Measurements from ENCODE around the gene FSIP2.

The FSIP2 gene

GRCh38 chr2:185811580-185811979 is 73.0 kb downstream of the FSIP2 start:
- 100% methylated on average over 1 of the region's 2 CpGs for WGBS (ENCODE audit: insufficient coverage)
- DNase-seq = no peak
- no peak overlapping the region for H3K4me3 ChIP-seq (ENCODE audit: control insufficient read depth in 1 of 7, extremely low read depth in 1 of 7, insufficient read depth in 4 of 7, low read depth in 2 of 7, low read length in 6 of 7)
- no peaks in the 10 kb centered on the region for H3K27me3 ChIP-seq (replicated peaks in 2 of 5; ENCODE audit: control insufficient read depth in 4 of 5, insufficient read depth in 5 of 5, low read length in 4 of 5)
- ChIA-PET CTCF (no interaction called here), POLR2A (no interaction called here)
- no peak overlapping the region for H3K27ac ChIP-seq (ENCODE audit: insufficient read depth in 1 of 2, low read depth in 1 of 2, low read length in 2 of 2, poor library complexity in 1 of 2, severe bottlenecking in 2 of 2)
- H3K36me3 ChIP-seq (ENCODE audit: control insufficient read depth in 4 of 4, insufficient read depth in 4 of 4, low read length in 3 of 4) = no peaks in the 10 kb centered on the region
- H3K9me3 ChIP-seq (ENCODE audit: control extremely low read depth in 1 of 5, control insufficient read depth in 4 of 5, insufficient read depth in 2 of 5, low read depth in 1 of 5, low read length in 4 of 5) = peaks cover 0 to 4% (median 0%) of the 10 kb centered on the region in 5 experiments
- H3K4me1 ChIP-seq (ENCODE audit: control extremely low read depth in 1 of 4, control insufficient read depth in 4 of 4, insufficient read depth in 4 of 4, low read length in 3 of 4) = no peaks in the 10 kb centered on the region

GRCh38 chr2:185813707-185814106 is 75.1 kb downstream of the FSIP2 start:
- ChIA-PET CTCF (interaction anchor here (0.8 kb wide), 1 partner anchor 14 kb away, joined by 3 read pairs; no protein-coding TSS in a partner anchor), POLR2A (no interaction called here)
- Histone ChIP-seq H3K27ac (ENCODE audit: insufficient read depth in 1 of 2, low read depth in 1 of 2, low read length in 2 of 2, poor library complexity in 1 of 2, severe bottlenecking in 2 of 2) (no peak overlapping the region), H3K27me3 (replicated peaks in 2 of 5; ENCODE audit: control insufficient read depth in 4 of 5, insufficient read depth in 5 of 5, low read length in 4 of 5) (no peaks in the 10 kb centered on the region), H3K36me3 (ENCODE audit: control insufficient read depth in 4 of 4, insufficient read depth in 4 of 4, low read length in 3 of 4) (no peaks in the 10 kb centered on the region), H3K4me1 (ENCODE audit: control extremely low read depth in 1 of 4, control insufficient read depth in 4 of 4, insufficient read depth in 4 of 4, low read length in 3 of 4) (no peaks in the 10 kb centered on the region), H3K4me3 (ENCODE audit: control insufficient read depth in 1 of 7, extremely low read depth in 1 of 7, insufficient read depth in 4 of 7, low read depth in 2 of 7, low read length in 6 of 7) (no peak overlapping the region), H3K9me3 (ENCODE audit: control extremely low read depth in 1 of 5, control insufficient read depth in 4 of 5, insufficient read depth in 2 of 5, low read depth in 1 of 5, low read length in 4 of 5) (peaks cover 0 to 4% (median 2%) of the 10 kb centered on the region in 5 experiments)
- WGBS (ENCODE audit: insufficient coverage) = 90% methylated on average over 1 of the region's 2 CpGs
- DNase-seq = no peak

GRCh38 chr2:185817991-185818390 is 79.4 kb downstream of the FSIP2 start:
- ChIA-PET CTCF (no interaction called here), POLR2A (no interaction called here)
- Histone ChIP-seq H3K36me3 (ENCODE audit: control insufficient read depth in 4 of 4, insufficient read depth in 4 of 4, low read length in 3 of 4) (no peaks in the 10 kb centered on the region), H3K4me3 (ENCODE audit: control insufficient read depth in 1 of 7, extremely low read depth in 1 of 7, insufficient read depth in 4 of 7, low read depth in 2 of 7, low read length in 6 of 7) (no peak overlapping the region), H3K9me3 (ENCODE audit: control extremely low read depth in 1 of 5, control insufficient read depth in 4 of 5, insufficient read depth in 2 of 5, low read depth in 1 of 5, low read length in 4 of 5) (peaks cover 0 to 6% (median 0%) of the 10 kb centered on the region in 5 experiments), H3K4me1 (ENCODE audit: control extremely low read depth in 1 of 4, control insufficient read depth in 4 of 4, insufficient read depth in 4 of 4, low read length in 3 of 4) (no peaks in the 10 kb centered on the region), H3K27ac (ENCODE audit: insufficient read depth in 1 of 2, low read depth in 1 of 2, low read length in 2 of 2, poor library complexity in 1 of 2, severe bottlenecking in 2 of 2) (no peak overlapping the region), H3K27me3 (replicated peaks in 2 of 5; ENCODE audit: control insufficient read depth in 4 of 5, insufficient read depth in 5 of 5, low read length in 4 of 5) (no peaks in the 10 kb centered on the region)
- no peak for DNase-seq

- Histone ChIP-seq H3K36me3 (ENCODE audit: control insufficient read depth in 4 of 4, insufficient read depth in 4 of 4, low read length in 3 of 4) (no peaks in the 10 kb centered on the region), H3K4me1 (ENCODE audit: control extremely low read depth in 1 of 4, control insufficient read depth in 4 of 4, insufficient read depth in 4 of 4, low read length in 3 of 4) (no peaks in the 10 kb centered on the region), H3K27me3 (replicated peaks in 2 of 5; ENCODE audit: control insufficient read depth in 4 of 5, insufficient read depth in 5 of 5, low read length in 4 of 5) (no peaks in the 10 kb centered on the region), H3K9me3 (ENCODE audit: control extremely low read depth in 1 of 5, control insufficient read depth in 4 of 5, insufficient read depth in 2 of 5, low read depth in 1 of 5, low read length in 4 of 5) (peaks cover 0 to 6% (median 0%) of the 10 kb centered on the region in 5 experiments), H3K27ac (ENCODE audit: insufficient read depth in 1 of 2, low read depth in 1 of 2, low read length in 2 of 2, poor library complexity in 1 of 2, severe bottlenecking in 2 of 2) (no peak overlapping the region), H3K4me3 (ENCODE audit: control insufficient read depth in 1 of 7, extremely low read depth in 1 of 7, insufficient read depth in 4 of 7, low read depth in 2 of 7, low read length in 6 of 7) (no peak overlapping the region)
- no peak for DNase-seq
- CTCF ChIA-PET = no interaction called here
- WGBS (ENCODE audit: insufficient coverage) = 80% methylated on average over 1 of the region's 3 CpGs
- POLR2A ChIA-PET = no interaction called here
Measured at GRCh38 chr2:185821467-185821866, 82.9 kb downstream of the FSIP2 start.

GRCh38 chr2:185823773-185824172 is 85.2 kb downstream of the FSIP2 start:
- DNase-seq = no peak
- WGBS (ENCODE audit: insufficient coverage) = 100% methylated on average over 1 of the region's 2 CpGs
- POLR2A ChIA-PET = no interaction called here
- Histone ChIP-seq H3K27me3 (replicated peaks in 2 of 5; ENCODE audit: control insufficient read depth in 4 of 5, insufficient read depth in 5 of 5, low read length in 4 of 5) (no peaks in the 10 kb centered on the region), H3K27ac (ENCODE audit: insufficient read depth in 1 of 2, low read depth in 1 of 2, low read length in 2 of 2, poor library complexity in 1 of 2, severe bottlenecking in 2 of 2) (no peak overlapping the region), H3K4me3 (ENCODE audit: control insufficient read depth in 1 of 7, extremely low read depth in 1 of 7, insufficient read depth in 4 of 7, low read depth in 2 of 7, low read length in 6 of 7) (no peak overlapping the region), H3K4me1 (ENCODE audit: control extremely low read depth in 1 of 4, control insufficient read depth in 4 of 4, insufficient read depth in 4 of 4, low read length in 3 of 4) (no peaks in the 10 kb centered on the region), H3K36me3 (ENCODE audit: control insufficient read depth in 4 of 4, insufficient read depth in 4 of 4, low read length in 3 of 4) (no peaks in the 10 kb centered on the region), H3K9me3 (ENCODE audit: control extremely low read depth in 1 of 5, control insufficient read depth in 4 of 5, insufficient read depth in 2 of 5, low read depth in 1 of 5, low read length in 4 of 5) (peaks cover 0 to 3% (median 0%) of the 10 kb centered on the region in 5 experiments)
- CTCF ChIA-PET = no interaction called here

- Histone ChIP-seq H3K4me1 (ENCODE audit: control extremely low read depth in 1 of 4, control insufficient read depth in 4 of 4, insufficient read depth in 4 of 4, low read length in 3 of 4) (no peaks in the 10 kb centered on the region), H3K27me3 (replicated peaks in 2 of 5; ENCODE audit: control insufficient read depth in 4 of 5, insufficient read depth in 5 of 5, low read length in 4 of 5) (no peaks in the 10 kb centered on the region), H3K4me3 (ENCODE audit: control insufficient read depth in 1 of 7, extremely low read depth in 1 of 7, insufficient read depth in 4 of 7, low read depth in 2 of 7, low read length in 6 of 7) (no peak overlapping the region), H3K9me3 (ENCODE audit: control extremely low read depth in 1 of 5, control insufficient read depth in 4 of 5, insufficient read depth in 2 of 5, low read depth in 1 of 5, low read length in 4 of 5) (peaks cover 0 to 3% (median 0%) of the 10 kb centered on the region in 5 experiments), H3K27ac (ENCODE audit: insufficient read depth in 1 of 2, low read depth in 1 of 2, low read length in 2 of 2, poor library complexity in 1 of 2, severe bottlenecking in 2 of 2) (no peak overlapping the region), H3K36me3 (ENCODE audit: control insufficient read depth in 4 of 4, insufficient read depth in 4 of 4, low read length in 3 of 4) (no peaks in the 10 kb centered on the region)
- no peak for DNase-seq
- CTCF ChIA-PET = no interaction called here
- POLR2A ChIA-PET = no interaction called here
Measured at GRCh38 chr2:185825557-185825956, 87.0 kb downstream of the FSIP2 start.

GRCh38 chr2:185828326-185828725 is 89.7 kb downstream of the FSIP2 start:
- no peaks in the 10 kb centered on the region for H3K27me3 ChIP-seq (replicated peaks in 2 of 5; ENCODE audit: control insufficient read depth in 4 of 5, insufficient read depth in 5 of 5, low read length in 4 of 5)
- no peaks in the 10 kb centered on the region for H3K36me3 ChIP-seq (ENCODE audit: control insufficient read depth in 4 of 4, insufficient read depth in 4 of 4, low read length in 3 of 4)
- DNase-seq = no peak
- POLR2A ChIA-PET = no interaction called here
- H3K4me1 ChIP-seq (ENCODE audit: control extremely low read depth in 1 of 4, control insufficient read depth in 4 of 4, insufficient read depth in 4 of 4, low read length in 3 of 4) = no peaks in the 10 kb centered on the region
- no peak overlapping the region for H3K4me3 ChIP-seq (ENCODE audit: control insufficient read depth in 1 of 7, extremely low read depth in 1 of 7, insufficient read depth in 4 of 7, low read depth in 2 of 7, low read length in 6 of 7)
- CTCF ChIA-PET = interaction anchor here (1.1 kb wide), 1 partner anchor 14 kb away, joined by 3 read pairs; no protein-coding TSS in a partner anchor
- 100% methylated on average over 1 of the region's 3 CpGs for WGBS (ENCODE audit: insufficient coverage)
- H3K9me3 ChIP-seq (ENCODE audit: control extremely low read depth in 1 of 5, control insufficient read depth in 4 of 5, insufficient read depth in 2 of 5, low read depth in 1 of 5, low read length in 4 of 5) = peaks cover 0 to 1% (median 0%) of the 10 kb centered on the region in 5 experiments
- H3K27ac ChIP-seq (ENCODE audit: insufficient read depth in 1 of 2, low read depth in 1 of 2, low read length in 2 of 2, poor library complexity in 1 of 2, severe bottlenecking in 2 of 2) = no peak overlapping the region

All from common myeloid progenitor, CD34-positive (primary cell).